Measurements from ENCODE around the gene NALCN.

NALCN gene

DNA sequence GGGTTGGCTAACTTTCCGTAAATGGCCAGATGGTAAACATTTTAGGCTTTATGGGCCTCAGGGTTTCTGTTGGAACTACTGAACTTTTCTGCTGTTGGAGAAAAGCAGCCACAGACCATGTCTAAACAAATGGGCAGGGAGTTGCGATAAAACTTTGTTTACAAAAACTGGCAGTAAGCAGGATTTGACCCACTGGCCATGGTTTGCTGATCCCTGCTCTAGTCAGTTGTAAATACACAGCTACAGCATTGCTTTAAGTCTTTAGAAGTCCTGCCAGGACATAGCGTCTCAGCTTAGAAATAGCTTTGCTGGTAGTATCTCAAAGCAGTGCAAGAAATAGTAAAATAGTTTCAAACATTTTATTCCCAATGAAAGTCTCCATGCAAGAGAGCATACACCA is 88.4 kb downstream of the NALCN start:
- no peak overlapping the region for H3K27ac ChIP-seq (ENCODE audit: low read depth, low read length)
- no peak overlapping the region for H3K4me2 ChIP-seq (ENCODE audit: low read depth, low read length, poor library complexity, severe bottlenecking)
- H3K4me3 ChIP-seq (ENCODE audit: insufficient read depth, low read length, poor library complexity, severe bottlenecking), result no peak overlapping the region
- no peaks in the 10 kb centered on the region for H3K79me2 ChIP-seq (ENCODE audit: insufficient read depth, low read length)
- H3K9ac ChIP-seq (ENCODE audit: low read length), result no peak overlapping the region
- no peaks in the 10 kb centered on the region for H3K9me3 ChIP-seq (ENCODE audit: insufficient read depth, low read length)
- no peak overlapping the region for H2AFZ ChIP-seq (ENCODE audit: low read depth, low read length, severe bottlenecking)
- no peaks in the 10 kb centered on the region for H4K20me1 ChIP-seq (ENCODE audit: low read depth, low read length)
- no peaks in the 10 kb centered on the region for H3K36me3 ChIP-seq (ENCODE audit: low read length)
- H3K27me3 ChIP-seq (ENCODE audit: low read length), result no peaks in the 10 kb centered on the region
- no peak for TF ChIP-seq EZH2phosphoT487 (conservative IDR thresholded peaks at IDR 0.05; ENCODE audit: low read length)
- TF ChIP-seq, protein P1, sequence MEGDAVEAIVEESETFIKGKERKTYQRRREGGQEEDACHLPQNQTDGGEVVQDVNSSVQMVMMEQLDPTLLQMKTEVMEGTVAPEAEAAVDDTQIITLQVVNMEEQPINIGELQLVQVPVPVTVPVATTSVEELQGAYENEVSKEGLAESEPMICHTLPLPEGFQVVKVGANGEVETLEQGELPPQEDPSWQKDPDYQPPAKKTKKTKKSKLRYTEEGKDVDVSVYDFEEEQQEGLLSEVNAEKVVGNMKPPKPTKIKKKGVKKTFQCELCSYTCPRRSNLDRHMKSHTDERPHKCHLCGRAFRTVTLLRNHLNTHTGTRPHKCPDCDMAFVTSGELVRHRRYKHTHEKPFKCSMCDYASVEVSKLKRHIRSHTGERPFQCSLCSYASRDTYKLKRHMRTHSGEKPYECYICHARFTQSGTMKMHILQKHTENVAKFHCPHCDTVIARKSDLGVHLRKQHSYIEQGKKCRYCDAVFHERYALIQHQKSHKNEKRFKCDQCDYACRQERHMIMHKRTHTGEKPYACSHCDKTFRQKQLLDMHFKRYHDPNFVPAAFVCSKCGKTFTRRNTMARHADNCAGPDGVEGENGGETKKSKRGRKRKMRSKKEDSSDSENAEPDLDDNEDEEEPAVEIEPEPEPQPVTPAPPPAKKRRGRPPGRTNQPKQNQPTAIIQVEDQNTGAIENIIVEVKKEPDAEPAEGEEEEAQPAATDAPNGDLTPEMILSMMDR (IDR thresholded peaks at IDR 0.05; ENCODE audit: insufficient read depth, low read length, poor library complexity, severe bottlenecking), result no peak
- no peaks in the 10 kb centered on the region for H3F3A ChIP-seq (ENCODE audit: insufficient read depth)
- no peaks in the 10 kb centered on the region for H3K9me2 ChIP-seq (replicated peaks; ENCODE audit: insufficient read depth, low read length)

DNA sequence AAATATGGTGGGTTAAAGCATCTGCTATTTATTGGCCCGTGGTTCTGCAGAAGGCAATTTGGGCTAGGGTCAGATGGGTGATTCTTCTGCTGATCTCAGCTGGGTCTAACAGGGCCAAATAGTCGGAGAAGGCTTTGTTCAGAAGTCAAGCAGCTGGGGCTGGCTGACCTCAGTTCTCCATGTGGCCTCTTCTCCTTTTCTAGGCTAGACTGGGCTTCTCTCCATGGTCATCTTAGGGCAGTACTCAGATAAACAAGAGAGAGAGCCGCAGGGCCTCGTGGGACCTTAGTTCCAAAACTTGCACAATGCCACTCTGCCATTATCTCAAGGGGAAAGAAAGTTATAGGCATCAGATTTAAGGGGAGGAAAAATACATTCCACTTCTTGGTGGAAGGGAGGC is 89.6 kb downstream of the NALCN start:
- H3F3A ChIP-seq (ENCODE audit: insufficient read depth), result no peaks in the 10 kb centered on the region
- H3K9me3 ChIP-seq (ENCODE audit: insufficient read depth, low read length), result no peaks in the 10 kb centered on the region
- H3K4me2 ChIP-seq (ENCODE audit: low read depth, low read length, poor library complexity, severe bottlenecking), result no peak overlapping the region
- H3K27ac ChIP-seq (ENCODE audit: low read depth, low read length), result no peak overlapping the region
- H3K9ac ChIP-seq (ENCODE audit: low read length), result no peak overlapping the region
- H3K4me3 ChIP-seq (ENCODE audit: insufficient read depth, low read length, poor library complexity, severe bottlenecking), result no peak overlapping the region
- no peak for TF ChIP-seq EZH2phosphoT487 (conservative IDR thresholded peaks at IDR 0.05; ENCODE audit: low read length)
- TF ChIP-seq, protein P1 (IDR thresholded peaks at IDR 0.05; ENCODE audit: insufficient read depth, low read length, poor library complexity, severe bottlenecking), result no peak
- no peaks in the 10 kb centered on the region for H3K9me2 ChIP-seq (replicated peaks; ENCODE audit: insufficient read depth, low read length)
- H4K20me1 ChIP-seq (ENCODE audit: low read depth, low read length), result no peaks in the 10 kb centered on the region
- no peaks in the 10 kb centered on the region for H3K79me2 ChIP-seq (ENCODE audit: insufficient read depth, low read length)
- H2AFZ ChIP-seq (ENCODE audit: low read depth, low read length, severe bottlenecking), result no peak overlapping the region
- no peaks in the 10 kb centered on the region for H3K36me3 ChIP-seq (ENCODE audit: low read length)
- H3K27me3 ChIP-seq (ENCODE audit: low read length), result no peaks in the 10 kb centered on the region

DNA sequence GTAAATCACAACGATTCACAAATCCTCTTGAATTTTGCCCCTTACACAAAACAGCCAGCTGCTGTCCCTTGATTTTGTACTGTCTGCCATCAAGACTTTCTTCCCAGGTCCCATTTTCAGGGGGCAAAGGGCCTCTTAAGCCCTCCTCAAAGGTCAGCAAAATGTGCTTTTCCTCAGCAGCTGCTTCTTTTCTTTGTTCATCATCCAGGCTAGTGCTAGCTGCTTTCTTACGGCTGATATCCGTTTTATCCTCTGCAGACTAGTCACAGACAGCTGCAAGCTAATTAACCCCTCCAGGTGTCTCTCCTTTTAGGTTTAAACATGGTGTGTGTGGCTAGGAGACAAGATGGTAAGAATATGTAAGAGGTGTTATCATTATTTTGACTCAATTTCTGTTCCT is 90.9 kb downstream of the NALCN start:
- TF ChIP-seq EZH2phosphoT487 (conservative IDR thresholded peaks at IDR 0.05; ENCODE audit: low read length), result no peak
- TF ChIP-seq, protein P1 (IDR thresholded peaks at IDR 0.05; ENCODE audit: insufficient read depth, low read length, poor library complexity, severe bottlenecking), result no peak
- H3K36me3 ChIP-seq (ENCODE audit: low read length), result no peaks in the 10 kb centered on the region
- H3K79me2 ChIP-seq (ENCODE audit: insufficient read depth, low read length), result no peaks in the 10 kb centered on the region
- H3K9me2 ChIP-seq (replicated peaks; ENCODE audit: insufficient read depth, low read length), result no peaks in the 10 kb centered on the region
- H3K9ac ChIP-seq (ENCODE audit: low read length), result no peak overlapping the region
- no peak overlapping the region for H3K4me3 ChIP-seq (ENCODE audit: insufficient read depth, low read length, poor library complexity, severe bottlenecking)
- no peak overlapping the region for H2AFZ ChIP-seq (ENCODE audit: low read depth, low read length, severe bottlenecking)
- no peak overlapping the region for H3K4me2 ChIP-seq (ENCODE audit: low read depth, low read length, poor library complexity, severe bottlenecking)
- H3F3A ChIP-seq (ENCODE audit: insufficient read depth), result no peaks in the 10 kb centered on the region
- H3K27ac ChIP-seq (ENCODE audit: low read depth, low read length), result no peak overlapping the region
- no peaks in the 10 kb centered on the region for H4K20me1 ChIP-seq (ENCODE audit: low read depth, low read length)
- no peaks in the 10 kb centered on the region for H3K9me3 ChIP-seq (ENCODE audit: insufficient read depth, low read length)
- no peaks in the 10 kb centered on the region for H3K27me3 ChIP-seq (ENCODE audit: low read length)

Data from SU-DHL-6 (cell line).